Skeletal muscle cell (primary cell): Measurements from ENCODE around the gene C6orf118.

Source experiments
- DNase-seq: peaks from one replicate; pipeline ENCODE4 v3.0.0-alpha.2; 2010; ENCODE audit warnings: low read depth
- H3K4me3 ChIP-seq: 2 replicates; pipeline ENCODE4 v1.5.1; 2011; ENCODE audit warnings: low read depth, mild to moderate bottlenecking, control low read depth, low read length, moderate library complexity

The C6orf118 gene

DNA sequence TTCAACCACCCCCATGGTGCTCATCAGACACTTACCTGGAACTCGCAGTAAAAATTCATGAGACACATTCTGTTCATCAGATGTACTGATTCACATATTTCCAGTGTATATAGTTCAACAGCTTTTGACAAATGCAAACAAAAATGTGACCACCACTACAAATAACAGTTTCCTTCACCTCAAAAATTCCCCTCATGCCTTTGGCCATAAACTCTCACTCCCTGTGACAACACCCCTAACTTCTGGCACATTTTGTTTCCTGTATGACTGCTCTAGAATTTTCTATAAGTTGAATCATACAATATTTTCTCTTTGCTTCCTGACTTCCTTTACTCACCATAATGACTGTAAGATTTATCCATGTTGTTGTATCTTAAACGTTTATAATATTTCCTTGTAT is 63.7 kb downstream of the C6orf118 start:
- no peak overlapping the region for H3K4me3 ChIP-seq
- no peak for DNase-seq

DNA sequence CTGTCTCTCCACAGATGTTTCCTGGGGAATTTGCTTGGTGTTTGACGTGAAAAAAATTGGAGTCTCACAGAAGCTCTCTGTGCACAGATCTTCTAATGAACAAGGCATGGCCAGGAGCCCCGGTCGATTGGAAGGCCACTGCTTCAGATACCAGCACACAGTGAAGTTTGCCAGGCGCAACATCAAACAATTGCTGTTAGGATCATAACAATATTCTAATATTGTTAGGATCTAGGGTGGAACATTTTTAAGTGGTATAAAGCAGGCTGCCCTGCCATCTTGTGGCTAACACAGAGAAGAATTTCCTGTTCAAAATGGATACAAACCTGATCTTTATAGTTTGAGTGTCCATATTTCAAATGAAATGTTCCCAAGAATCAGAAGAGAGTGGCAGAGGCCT is 64.1 kb downstream of the C6orf118 start:
- peak; percentile 16 for DNase-seq
- no peak overlapping the region for H3K4me3 ChIP-seq

DNA sequence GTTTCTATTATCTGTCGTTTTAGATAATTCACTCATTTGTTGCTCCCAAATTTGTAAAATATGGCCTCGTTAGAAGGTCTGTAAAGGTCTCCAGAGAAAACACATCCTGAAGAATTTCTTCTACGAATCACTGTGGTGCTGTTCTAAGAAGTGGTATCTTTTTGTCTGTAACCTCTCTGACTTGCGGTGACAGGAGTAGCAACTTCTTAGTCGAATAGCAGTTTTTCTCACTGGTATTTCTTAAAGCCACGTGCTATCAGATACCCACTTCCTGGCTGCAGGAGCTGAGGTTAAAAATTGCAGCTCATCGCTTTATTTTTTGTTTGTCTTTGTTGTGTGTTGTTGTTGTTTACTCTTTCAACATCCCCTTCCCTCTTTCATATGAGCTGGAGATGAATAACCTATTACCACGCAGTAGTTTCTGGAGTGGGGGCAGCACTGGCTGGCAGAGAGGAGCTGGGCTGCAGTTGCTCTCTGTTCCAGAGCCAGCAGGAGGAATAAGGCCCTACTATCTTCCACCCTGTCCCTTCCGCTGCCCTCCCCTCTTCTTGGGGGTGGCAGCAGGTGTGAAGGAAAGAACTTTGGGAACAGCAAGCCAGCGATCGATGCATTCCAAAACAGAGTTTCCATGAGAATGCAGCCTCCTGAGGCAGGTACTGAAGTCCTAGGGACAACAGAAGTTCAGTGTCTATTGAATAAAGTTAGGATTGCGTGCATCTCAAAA is 64.7 kb downstream of the C6orf118 start:
- H3K4me3 ChIP-seq: no peak overlapping the region
- no peak for DNase-seq

DNA sequence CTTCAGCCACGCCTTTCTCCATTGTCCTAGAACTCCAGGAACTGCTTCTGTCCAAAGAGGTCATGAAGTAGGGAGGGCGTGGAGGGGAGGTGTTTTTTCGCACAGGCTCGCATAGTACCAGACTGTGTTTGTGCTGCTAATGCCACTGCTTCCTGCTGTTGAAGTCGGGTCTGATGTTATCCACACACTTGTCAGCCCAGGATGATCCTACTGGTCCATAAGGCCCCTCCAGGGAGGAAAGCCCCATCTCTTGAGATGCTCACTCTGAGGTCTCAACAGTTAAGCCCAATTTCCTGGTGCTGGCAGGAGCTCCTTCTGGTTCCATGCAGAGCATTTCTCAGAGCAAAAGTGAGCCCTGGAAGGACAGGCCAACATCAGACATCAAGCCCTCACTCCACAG is 65.6 kb downstream of the C6orf118 start:
- no peak for DNase-seq
- H3K4me3 ChIP-seq: no peak overlapping the region

DNA sequence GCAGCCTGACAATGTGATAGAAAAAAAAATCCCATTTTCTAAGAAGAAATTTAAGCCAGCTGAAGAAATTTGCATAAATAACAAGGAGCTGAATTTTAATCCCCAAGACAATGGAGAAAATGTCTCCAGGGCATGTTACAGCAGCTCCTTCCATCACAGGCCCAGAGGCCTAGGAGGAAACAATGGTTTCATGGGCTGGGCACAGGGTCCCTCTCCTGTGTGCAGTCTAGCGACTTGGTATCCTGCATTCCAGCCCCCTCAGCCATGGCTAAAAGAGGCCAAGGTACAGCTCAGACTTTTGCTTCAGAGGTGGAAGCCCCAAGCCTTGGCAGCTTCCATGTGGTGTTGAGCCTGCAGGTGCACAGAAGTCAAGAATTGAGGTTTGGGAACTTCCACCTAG is 73.1 kb downstream of the C6orf118 start:
- no peak for DNase-seq
- H3K4me3 ChIP-seq: no peak overlapping the region

DNA sequence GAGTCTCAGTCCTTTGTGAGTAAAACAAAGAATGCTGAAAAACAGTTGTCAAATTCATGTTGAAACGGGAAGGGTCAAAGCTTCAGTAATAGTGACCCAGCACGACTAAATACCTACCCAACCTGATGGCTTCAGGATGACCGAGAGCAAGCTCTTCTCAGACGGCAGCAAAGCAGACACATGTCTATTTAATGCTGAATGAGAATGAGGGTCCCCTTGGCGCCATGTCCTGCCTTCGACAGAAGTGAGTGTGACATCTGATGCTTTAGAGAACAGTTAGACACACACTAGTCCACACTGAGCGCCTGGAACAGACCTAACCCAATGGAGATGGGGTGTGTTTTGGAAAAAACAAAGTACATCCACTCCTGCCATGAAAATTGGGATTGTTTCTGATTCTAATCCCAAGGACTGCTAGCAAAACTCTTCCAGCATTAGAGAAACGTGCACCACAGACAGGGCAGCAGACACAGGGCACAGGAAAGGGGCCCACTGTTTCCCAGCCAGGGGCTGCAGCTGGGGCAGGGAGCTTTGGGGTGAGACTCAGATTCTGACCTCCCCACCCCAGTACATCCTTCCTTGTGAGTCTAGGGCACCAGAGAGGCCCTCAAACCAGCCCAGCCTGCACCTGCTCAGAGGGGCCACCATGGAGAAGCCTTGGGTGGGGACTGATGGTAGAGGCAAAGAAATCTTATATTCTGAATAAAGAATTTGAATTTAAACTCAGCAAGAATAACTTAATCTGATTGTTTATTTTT is 76.5 kb downstream of the C6orf118 start:
- no peak overlapping the region for H3K4me3 ChIP-seq
- no peak for DNase-seq

DNA sequence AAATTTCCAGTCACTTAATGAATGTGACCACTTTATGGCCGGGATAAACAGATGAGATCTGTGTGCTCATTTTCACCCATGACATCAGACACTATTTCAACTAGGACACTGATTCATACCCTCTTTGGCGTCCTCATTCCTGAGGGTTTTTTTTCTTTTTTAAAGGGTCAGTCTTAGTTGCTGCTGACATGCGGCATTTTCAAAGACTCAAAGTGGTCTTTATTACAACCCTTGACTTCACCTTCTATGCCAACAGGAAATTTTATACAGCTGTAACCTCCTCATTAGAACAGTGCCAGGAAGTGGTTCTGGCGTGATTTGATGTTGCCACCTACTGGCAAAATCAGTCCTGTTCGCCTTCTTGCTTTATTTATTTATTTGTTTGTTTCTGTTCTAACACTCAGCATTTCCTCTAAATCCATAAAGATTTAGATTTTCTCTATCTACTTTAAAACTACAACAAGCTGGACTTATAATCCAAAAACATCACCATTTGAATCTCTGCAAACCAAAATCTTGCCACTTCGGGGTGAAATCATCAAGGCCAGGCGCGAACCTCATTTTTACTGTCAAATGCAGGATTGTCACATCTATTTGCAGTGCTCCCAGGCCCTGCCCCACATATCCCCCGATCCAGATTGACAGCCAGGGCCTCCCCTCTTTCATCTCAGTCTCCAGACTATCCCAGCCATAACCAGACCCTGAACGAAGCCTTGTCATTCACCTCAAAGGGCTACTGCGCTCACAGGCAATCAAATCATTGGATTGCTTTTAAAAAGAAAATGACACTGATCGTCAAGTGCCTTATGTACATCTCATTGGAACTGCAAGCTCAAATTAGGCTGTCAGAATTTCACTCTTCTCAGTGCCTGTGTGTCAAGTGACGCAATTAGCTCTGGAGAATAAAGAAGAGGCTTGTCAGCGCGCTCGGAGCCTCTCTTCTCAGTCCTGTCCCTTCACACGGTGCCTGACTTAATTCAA is 77.5 kb downstream of the C6orf118 start:
- DNase-seq: peak; percentile 34
- no peak overlapping the region for H3K4me3 ChIP-seq

DNA sequence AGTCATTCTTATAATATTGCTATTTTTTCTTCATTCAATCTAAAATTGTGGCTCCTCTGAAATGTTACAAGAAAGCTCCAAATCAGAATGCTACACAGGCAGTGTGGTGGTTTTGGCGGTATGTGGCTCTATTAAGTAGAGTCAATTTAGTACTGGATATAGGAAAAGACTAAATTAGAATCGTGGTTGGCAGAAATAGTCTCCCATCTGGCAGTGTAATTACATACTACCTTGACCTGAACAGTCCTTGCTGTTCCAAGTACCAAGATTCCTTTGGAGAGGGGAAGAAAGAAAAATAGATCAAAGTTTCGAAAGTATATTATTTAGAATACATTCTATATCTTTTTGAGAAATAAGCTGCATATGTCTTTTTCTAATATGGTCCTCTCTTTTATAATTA is 78.2 kb downstream of the C6orf118 start:
- DNase-seq: no peak
- H3K4me3 ChIP-seq: no peak overlapping the region
